H1 (cell line): Measurements from ENCODE around the gene ABLIM1. TPM values are rescaled to one million over a fixed set of nuclear protein-coding genes. Genes with fewer than 3 reads are reported as not detected.

Experiments
- CTCF ChIA-PET: fragments of 300-600 bp; sonication (Branson Sonifier 250); formaldehyde crosslinking; loops from one replicate; lab custom pipeline; 2021; ENCODE audit not compliant: partially characterized antibody; lab: Charles Lee
- POLR2A ChIA-PET: fragments of 300-600 bp; sonication (Branson Sonifier 250); formaldehyde crosslinking; loops from one replicate; lab custom pipeline; 2021; ENCODE audit warnings: inconsistent platforms; ENCODE audit not compliant: partially characterized antibody; lab: Charles Lee
- DNase-seq, 2 experiments: peaks; one replicate each; pipeline versions ENCODE4 v3.0.0 to v3.0.0-alpha.2; 2010 to 2022; ENCODE audit warnings: low spot score in 2 of 2, low read depth in 1 of 2, mixed read lengths in 1 of 2
- FAIRE-seq: peaks from 2 replicates; lab custom pipeline; 2011; peaks lifted over from hg19 to GRCh38; lab: Jason Lieb, UNC
- H2AFZ ChIP-seq: 2 replicates; pipeline ENCODE4 v1.8.1; 2012; ENCODE audit warnings: low read length, inconsistent platforms
- H2AK5ac ChIP-seq: 2 replicates; pipeline ENCODE4 v1.6.1; 2013; ENCODE audit warnings: low read depth, low read length
- H2BK120ac ChIP-seq: replicated peaks from 2 replicates; pipeline ENCODE3; 2013; ENCODE audit warnings: low read depth, low read length, inconsistent platforms
- H2BK12ac ChIP-seq: 2 replicates; pipeline ENCODE4 v1.6.1; 2013; ENCODE audit warnings: low read depth, low read length
- H2BK15ac ChIP-seq: 2 replicates; pipeline ENCODE4 v1.6.1; 2013; ENCODE audit warnings: low read length
- H2BK20ac ChIP-seq: 2 replicates; pipeline ENCODE4 v1.6.1; 2013; ENCODE audit warnings: low read length
- H2BK5ac ChIP-seq: 2 replicates; pipeline ENCODE4 v1.6.1; 2013; ENCODE audit warnings: low read depth, low read length
- H3K14ac ChIP-seq: 2 replicates; pipeline ENCODE4 v1.6.1; 2013; ENCODE audit warnings: inconsistent platforms; ENCODE audit not compliant: insufficient read length
- H3K18ac ChIP-seq: 2 replicates; pipeline ENCODE4 v1.6.1; 2013; ENCODE audit warnings: low read length; ENCODE audit errors: extremely low read depth
- H3K23ac ChIP-seq: 2 replicates; pipeline ENCODE4 v1.6.1; 2013; ENCODE audit warnings: inconsistent platforms; ENCODE audit not compliant: insufficient read length
- H3K23me2 ChIP-seq: 2 replicates; pipeline ENCODE4 v1.6.1; 2013; ENCODE audit warnings: low read depth, low read length
- H3K27ac ChIP-seq: 2 replicates; pipeline ENCODE4 v1.6.1; 2011; ENCODE audit warnings: low read depth, low read length, inconsistent platforms
- H3K27me3 ChIP-seq, 4 experiments: replicated peaks in 1 of 4; 1 replicate in 1 of 4; 2 replicates in 3 of 4; pipeline versions ENCODE4 v1.6.1 to v1.8.1; 2011 to 2013; ENCODE audit warnings: low read length in 3 of 4, mild to moderate bottlenecking in 3 of 4, inconsistent platforms in 2 of 4, mixed read lengths in 2 of 4, moderate library complexity in 1 of 4; ENCODE audit not compliant: control insufficient read depth in 3 of 4, insufficient read depth in 3 of 4; ENCODE audit errors: extremely low read depth in 1 of 4
- H3K36me3 ChIP-seq, 4 experiments: 2 replicates each; pipeline versions ENCODE4 v1.6.1 to v1.8.1; 2011 to 2013; ENCODE audit warnings: mild to moderate bottlenecking in 4 of 4, low read length in 3 of 4, moderate library complexity in 2 of 4, control low read depth in 1 of 4, inconsistent platforms in 1 of 4; ENCODE audit not compliant: insufficient read depth in 4 of 4, control insufficient read depth in 2 of 4
- H3K4ac ChIP-seq: replicated peaks from 2 replicates; pipeline ENCODE3; 2013; ENCODE audit warnings: low read length, low read depth, mixed read lengths, inconsistent platforms; ENCODE audit not compliant: insufficient read length
- H3K4me1 ChIP-seq, 4 experiments: replicated peaks in 1 of 4; 1 replicate in 1 of 4; 2 replicates in 3 of 4; pipeline versions ENCODE4 v1.6.1 to v1.8.1; 2011 to 2013; ENCODE audit warnings: low read length in 3 of 4, inconsistent platforms in 2 of 4, mixed read lengths in 1 of 4; ENCODE audit not compliant: insufficient read depth in 4 of 4, control insufficient read depth in 3 of 4
- H3K4me2 ChIP-seq, 2 experiments: 2 replicates each; pipeline versions ENCODE4 v1.6.1 to v1.8.1; 2011 to 2013; ENCODE audit warnings: low read depth in 2 of 2, low read length in 2 of 2, control low read depth in 1 of 2, inconsistent platforms in 1 of 2, mild to moderate bottlenecking in 1 of 2; ENCODE audit not compliant: insufficient read depth in 1 of 2
- H3K4me3 ChIP-seq, 4 experiments: fragments of 200-600, 300-600 bp in 1 of 4; sonication (generic), shearing (Covaris generic), sonication (Bioruptor Twin) in 1 of 4; 2 replicates each; pipeline versions ENCODE4 v1.5.1 to v1.8.1; 2011 to 2016; ENCODE audit warnings: low read length in 4 of 4, low read depth in 3 of 4, control low read depth in 2 of 4, inconsistent platforms in 2 of 4, mild to moderate bottlenecking in 2 of 4, mixed read lengths in 1 of 4, moderate library complexity in 1 of 4; ENCODE audit not compliant: insufficient read depth in 2 of 4; ENCODE audit errors: extremely low read depth in 1 of 4
- H3K56ac ChIP-seq: replicated peaks from 2 replicates; pipeline ENCODE3; 2013; ENCODE audit warnings: low read depth, mild to moderate bottlenecking, mixed read lengths, low read length, inconsistent platforms; ENCODE audit not compliant: insufficient read length
- H3K79me1 ChIP-seq: 2 replicates; pipeline ENCODE4 v1.6.1; 2013; ENCODE audit warnings: low read depth, low read length, control low read depth
- H3K79me2 ChIP-seq, 2 experiments: 2 replicates each; pipeline versions ENCODE4 v1.6.1 to v1.8.1; 2012 to 2013; ENCODE audit warnings: low read length in 2 of 2, mild to moderate bottlenecking in 2 of 2, inconsistent platforms in 1 of 2; ENCODE audit not compliant: insufficient read depth in 2 of 2, control insufficient read depth in 1 of 2
- H3K9ac ChIP-seq, 4 experiments: replicated peaks in 1 of 4; 1 replicate in 1 of 4; 2 replicates in 3 of 4; pipeline versions ENCODE4 v1.6.1 to v1.8.1; 2011 to 2013; ENCODE audit warnings: low read depth in 3 of 4, low read length in 3 of 4, control low read depth in 2 of 4, mild to moderate bottlenecking in 2 of 4, moderate library complexity in 2 of 4, inconsistent platforms in 1 of 4; ENCODE audit errors: extremely low read depth in 1 of 4
- H3K9me3 ChIP-seq, 2 experiments: 2 replicates each; pipeline versions ENCODE4 v1.6.1 to v1.8.1; 2012 to 2013; ENCODE audit warnings: mild to moderate bottlenecking in 2 of 2, moderate library complexity in 2 of 2, control low read depth in 1 of 2, inconsistent platforms in 1 of 2, low read depth in 1 of 2, low read length in 1 of 2, mixed read lengths in 1 of 2; ENCODE audit not compliant: insufficient read depth in 2 of 2
- H4K20me1 ChIP-seq, 2 experiments: replicated peaks in 1 of 2; 2 replicates each; pipeline versions ENCODE3 to v1.8.1; 2011 to 2013; ENCODE audit warnings: inconsistent platforms in 2 of 2, low read length in 2 of 2, mild to moderate bottlenecking in 1 of 2; ENCODE audit not compliant: insufficient read depth in 2 of 2, control insufficient read depth in 1 of 2
- H4K5ac ChIP-seq: 2 replicates; pipeline ENCODE4 v1.6.1; 2013; ENCODE audit warnings: low read length, low read depth, mixed read lengths, inconsistent platforms; ENCODE audit not compliant: insufficient read length
- H4K8ac ChIP-seq: 2 replicates; pipeline ENCODE4 v1.8.0; 2013; ENCODE audit warnings: mild to moderate bottlenecking, moderate library complexity, low read length, inconsistent platforms; ENCODE audit not compliant: insufficient read depth; ENCODE audit errors: extremely low read depth
- H4K91ac ChIP-seq: replicated peaks from 2 replicates; pipeline ENCODE3; 2013; ENCODE audit warnings: low read length, mixed read lengths, inconsistent platforms; ENCODE audit not compliant: insufficient read length
- KDM1A ChIP-seq: fragments of 200-600, 300-600 bp; sonication (generic); IDR thresholded peaks from 2 replicates; pipeline ENCODE4 v1.7.1; 2016; ENCODE audit warnings: mild to moderate bottlenecking, low read length, borderline replicate concordance
- KDM4A ChIP-seq: IDR thresholded peaks from one replicate; pipeline ENCODE4 v1.7.1; 2012; ENCODE audit warnings: low read depth, mild to moderate bottlenecking, moderate library complexity, low read length, inconsistent platforms; ENCODE audit not compliant: severe bottlenecking
- POLR2A ChIP-seq, 2 experiments: IDR thresholded peaks; 1 replicate in 1 of 2; 2 replicates in 1 of 2; pipeline ENCODE4 v1.6.1; 2011; ENCODE audit warnings: low read depth in 2 of 2, low read length in 2 of 2, mild to moderate bottlenecking in 2 of 2; ENCODE audit errors: control extremely low read depth in 1 of 2
- RXRA ChIP-seq: IDR thresholded peaks from 2 replicates; pipeline ENCODE4 v1.6.1; 2011; ENCODE audit warnings: low read depth, mild to moderate bottlenecking, low read length, moderate library complexity; ENCODE audit not compliant: insufficient read depth
- SAP30 ChIP-seq: fragments of 300-600 bp; sonication (generic); IDR thresholded peaks from 2 replicates; pipeline ENCODE4 v1.7.1; 2012; ENCODE audit warnings: low read length, moderate library complexity, mild to moderate bottlenecking, inconsistent platforms; ENCODE audit not compliant: insufficient read depth, insufficient replicate concordance
- SIRT6 ChIP-seq: IDR thresholded peaks from one replicate; pipeline ENCODE4 v1.7.1; 2012; ENCODE audit warnings: low read length, inconsistent platforms
- SIX5 ChIP-seq: IDR thresholded peaks from 2 replicates; pipeline ENCODE4 v1.6.1; 2011; ENCODE audit warnings: mild to moderate bottlenecking, low read depth, low read length
- SP2 ChIP-seq: IDR thresholded peaks from 2 replicates; pipeline ENCODE4 v1.6.1; 2012; ENCODE audit warnings: mild to moderate bottlenecking, low read length, inconsistent platforms
- TEAD4 ChIP-seq: IDR thresholded peaks from 2 replicates; pipeline ENCODE4 v1.6.1; 2012; ENCODE audit warnings: low read depth, low read length, inconsistent platforms, mixed read lengths
- WGBS, 2 experiments: shearing (Covaris generic) in 1 of 2; methylation state at CpG; one replicate each; pipeline versions ENCODE4 v1.1.6 to v1.1.7; 2013 to 2015; ENCODE audit warnings: low lambda C conversion rate in 2 of 2, mixed read lengths in 2 of 2, inconsistent platforms in 1 of 2, low coverage in 1 of 2, missing lambda C conversion rate in 1 of 2; ENCODE audit not compliant: insufficient replicate concordance in 2 of 2, insufficient coverage in 1 of 2, insufficient read length in 1 of 2; ENCODE audit errors: extremely low coverage in 1 of 2, missing lambda C conversion rate in 1 of 2; 5-methylcytosine and 5-hydroxymethylcytosine counted together
- polyA plus RNA-seq, 7 experiments: library from polyadenylated mRNA; depleted of rRNA in 3 of 7; stranded (reverse) in 5 of 7; unstranded in 2 of 7; fragments of >200 nt in 5 of 7; fragments of 200-250 nt in 2 of 7; gene quantifications; 1 replicate in 5 of 7; 2 replicates in 1 of 7; 4 replicates in 1 of 7; pipeline versions ENCODE4 v1.2.1 to v1.2.3, GENCODE V29; 2011 to 2013; ENCODE audit warnings: missing spikeins in 2 of 7, mixed read lengths in 2 of 7
- total RNA-seq: library from RNA; stranded (reverse); fragmentation: NEBNext Ultra II Directional; extraction: Animal tissue kit (Norgen Biotek cat#: 25700); gene quantifications from 2 replicates; pipeline ENCODE4 v1.2.1, GENCODE V29; 2021

ABLIM1 gene
- total and polyA plus RNA-seq, 2 of the 8 experiments (the other 6 are each of a cell fraction or from before 2014, with no cell fraction given): 51.2 to 51.7 TPM

- FAIRE-seq (no peak), DNase-seq (no peak)
- TF ChIP-seq POLR2A (IDR thresholded peaks at IDR 0.05; ENCODE audit: control extremely low read depth in 1 of 2, low read depth in 2 of 2, low read length in 2 of 2) (no peak), TEAD4 (no peak), SP2 (no peak), KDM1A (no peak), KDM4A (no peak), SIX5 (no peak), SAP30 (no peak), RXRA (no peak), SIRT6 (no peak)
- H3K23ac ChIP-seq: no peak overlapping the region
- H3K79me1 ChIP-seq: no peaks in the 10 kb centered on the region
- H4K8ac ChIP-seq: no peak overlapping the region
- H2BK15ac ChIP-seq: no peak overlapping the region
- no peak overlapping the region for H2AFZ ChIP-seq
- H3K27me3 ChIP-seq: no peaks in the 10 kb centered on the region
- H3K79me2 ChIP-seq: no peaks in the 10 kb centered on the region
- H3K18ac ChIP-seq: no peak overlapping the region
- H2BK20ac ChIP-seq: no peak overlapping the region
- H3K4me3 ChIP-seq: no peak overlapping the region
- H3K9me3 ChIP-seq: no peaks in the 10 kb centered on the region
- no peak overlapping the region for H3K9ac ChIP-seq
- no peaks in the 10 kb centered on the region for H3K36me3 ChIP-seq
- no peak overlapping the region for H3K4ac ChIP-seq
- WGBS, 2 experiments: 93% methylated on average over 3 of the region's 3 CpGs; no CpG with 5 or more reads in 1 of the 2 experiments
- no peak overlapping the region for H2BK120ac ChIP-seq
- ChIA-PET CTCF (no interaction called here), POLR2A (no interaction called here)
- H2BK5ac ChIP-seq: no peak overlapping the region
- H4K5ac ChIP-seq: no peak overlapping the region
- H3K4me2 ChIP-seq: no peak overlapping the region
- no peak overlapping the region for H3K27ac ChIP-seq
- H3K4me1 ChIP-seq: no peaks in the 10 kb centered on the region
- H2AK5ac ChIP-seq: no peak overlapping the region
- H4K91ac ChIP-seq: no peak overlapping the region
- no peaks in the 10 kb centered on the region for H3K23me2 ChIP-seq
- H3K56ac ChIP-seq: no peak overlapping the region
- H4K20me1 ChIP-seq: no peaks in the 10 kb centered on the region
- H2BK12ac ChIP-seq: no peak overlapping the region
- H3K14ac ChIP-seq: no peak overlapping the region
These were observed 12.4 kb downstream of the ABLIM1 start for GRCh38 chr10:114645706-114646105.
